GM12892 (cell line): ENCODE results near the gene GHRH.

ENCODE experiments used
- POLR2A ChIP-seq: IDR thresholded peaks from 2 replicates; pipeline ENCODE4 v1.6.1; 2011; ENCODE audit warnings: low read depth, low read length, control low read depth
- POLR2AphosphoS5 ChIP-seq: IDR thresholded peaks from 2 replicates; pipeline ENCODE4 v1.6.1; 2011; ENCODE audit warnings: low read depth, low read length, control low read depth

GRCh38 chr20:37299718-37300528 lies 38.3 kb upstream of the GHRH start:
- TF ChIP-seq POLR2A (no peak), POLR2AphosphoS5 (no peak)
